Measurements from ENCODE around the gene GXYLT1. TPM values are rescaled to one million over a fixed set of nuclear protein-coding genes. Genes with fewer than 3 reads are reported as not detected.

Gene GXYLT1
- total and polyA plus RNA-seq, 3 donors from 2014 or later: 13.7 to 29.9 (median 28.5) TPM

DNA sequence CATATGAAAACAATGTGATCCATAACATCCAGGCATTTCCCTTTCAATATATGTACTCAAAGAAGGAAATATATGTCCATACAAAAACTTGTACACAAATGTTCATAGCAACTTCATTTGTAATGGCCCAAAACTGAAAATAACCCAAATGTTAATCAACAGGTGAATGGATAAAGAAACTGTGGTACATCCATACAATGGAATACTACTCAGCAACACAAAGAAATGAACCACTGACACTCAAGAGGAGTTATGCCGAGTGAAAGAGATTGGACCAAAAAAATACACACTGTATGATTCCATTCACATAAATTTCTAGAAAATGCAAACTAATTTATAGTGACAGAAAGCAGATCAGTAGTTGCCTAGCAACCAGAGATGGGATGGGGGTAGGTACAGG is 30.3 kb upstream of the GXYLT1 start:
- intact Hi-C loops (cut with DNase I; ENCODE audit: low total_unique reads): no loop called here
- WGBS, 2 donors: 87 to 94% methylated on average over 1 of the region's 1 CpG

DNA sequence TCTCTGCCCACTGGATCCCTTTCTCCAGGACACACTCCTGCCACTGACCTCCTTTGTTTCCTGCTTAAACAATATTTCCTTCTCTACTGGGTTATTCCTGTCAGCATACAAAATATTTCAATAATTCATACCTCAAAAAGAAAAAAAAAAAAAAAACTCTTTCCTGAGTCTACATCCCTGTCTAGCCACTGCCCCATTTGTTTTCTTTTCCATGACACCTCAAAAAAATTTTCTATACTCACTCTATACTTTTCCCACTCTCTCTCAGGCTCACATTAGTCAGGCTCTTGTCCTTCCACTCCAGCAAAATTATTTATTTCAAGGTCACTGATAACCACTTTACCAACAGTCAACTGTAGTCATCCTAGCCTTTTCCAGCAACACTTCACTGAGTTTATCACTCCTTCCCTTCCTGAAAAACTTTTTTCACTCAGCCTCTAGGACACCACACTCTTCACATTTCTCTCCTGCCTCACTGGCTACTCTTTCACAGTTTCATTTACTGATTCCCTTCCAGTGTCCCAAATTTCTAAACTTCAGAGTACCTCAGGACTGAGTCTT is 29.4 kb upstream of the GXYLT1 start:
- H3K9me3 ChIP-seq: no peaks in the 10 kb centered on the region
- H3K27ac ChIP-seq: no peak overlapping the region
- H3K27me3 ChIP-seq: no peaks in the 10 kb centered on the region
- H3K4me3 ChIP-seq: no peak overlapping the region
- H3K36me3 ChIP-seq (ENCODE audit: low read depth, missing control alignments): no peaks in the 10 kb centered on the region
- DNase-seq: no peak
- H3K4me1 ChIP-seq: no peaks in the 10 kb centered on the region
- intact Hi-C loops (cut with DNase I; ENCODE audit: low total_unique reads): no loop called here
- no peak for TF ChIP-seq POLR2A (IDR thresholded peaks at IDR 0.05)
- TF ChIP-seq, protein P1, sequence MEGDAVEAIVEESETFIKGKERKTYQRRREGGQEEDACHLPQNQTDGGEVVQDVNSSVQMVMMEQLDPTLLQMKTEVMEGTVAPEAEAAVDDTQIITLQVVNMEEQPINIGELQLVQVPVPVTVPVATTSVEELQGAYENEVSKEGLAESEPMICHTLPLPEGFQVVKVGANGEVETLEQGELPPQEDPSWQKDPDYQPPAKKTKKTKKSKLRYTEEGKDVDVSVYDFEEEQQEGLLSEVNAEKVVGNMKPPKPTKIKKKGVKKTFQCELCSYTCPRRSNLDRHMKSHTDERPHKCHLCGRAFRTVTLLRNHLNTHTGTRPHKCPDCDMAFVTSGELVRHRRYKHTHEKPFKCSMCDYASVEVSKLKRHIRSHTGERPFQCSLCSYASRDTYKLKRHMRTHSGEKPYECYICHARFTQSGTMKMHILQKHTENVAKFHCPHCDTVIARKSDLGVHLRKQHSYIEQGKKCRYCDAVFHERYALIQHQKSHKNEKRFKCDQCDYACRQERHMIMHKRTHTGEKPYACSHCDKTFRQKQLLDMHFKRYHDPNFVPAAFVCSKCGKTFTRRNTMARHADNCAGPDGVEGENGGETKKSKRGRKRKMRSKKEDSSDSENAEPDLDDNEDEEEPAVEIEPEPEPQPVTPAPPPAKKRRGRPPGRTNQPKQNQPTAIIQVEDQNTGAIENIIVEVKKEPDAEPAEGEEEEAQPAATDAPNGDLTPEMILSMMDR (IDR thresholded peaks at IDR 0.05): no peak

More for the DNA sequence above, 30.3 kb upstream of the GXYLT1 start:
- no peak overlapping the region for H3K4me3 ChIP-seq
- no peaks in the 10 kb centered on the region for H3K36me3 ChIP-seq (ENCODE audit: low read depth, missing control alignments)
- TF ChIP-seq, protein P1 (IDR thresholded peaks at IDR 0.05): no peak
- TF ChIP-seq POLR2A (IDR thresholded peaks at IDR 0.05): no peak
- H3K27ac ChIP-seq: no peak overlapping the region
- H3K4me1 ChIP-seq: no peaks in the 10 kb centered on the region
- H3K27me3 ChIP-seq: no peaks in the 10 kb centered on the region
- DNase-seq: no peak
- no peaks in the 10 kb centered on the region for H3K9me3 ChIP-seq

DNA sequence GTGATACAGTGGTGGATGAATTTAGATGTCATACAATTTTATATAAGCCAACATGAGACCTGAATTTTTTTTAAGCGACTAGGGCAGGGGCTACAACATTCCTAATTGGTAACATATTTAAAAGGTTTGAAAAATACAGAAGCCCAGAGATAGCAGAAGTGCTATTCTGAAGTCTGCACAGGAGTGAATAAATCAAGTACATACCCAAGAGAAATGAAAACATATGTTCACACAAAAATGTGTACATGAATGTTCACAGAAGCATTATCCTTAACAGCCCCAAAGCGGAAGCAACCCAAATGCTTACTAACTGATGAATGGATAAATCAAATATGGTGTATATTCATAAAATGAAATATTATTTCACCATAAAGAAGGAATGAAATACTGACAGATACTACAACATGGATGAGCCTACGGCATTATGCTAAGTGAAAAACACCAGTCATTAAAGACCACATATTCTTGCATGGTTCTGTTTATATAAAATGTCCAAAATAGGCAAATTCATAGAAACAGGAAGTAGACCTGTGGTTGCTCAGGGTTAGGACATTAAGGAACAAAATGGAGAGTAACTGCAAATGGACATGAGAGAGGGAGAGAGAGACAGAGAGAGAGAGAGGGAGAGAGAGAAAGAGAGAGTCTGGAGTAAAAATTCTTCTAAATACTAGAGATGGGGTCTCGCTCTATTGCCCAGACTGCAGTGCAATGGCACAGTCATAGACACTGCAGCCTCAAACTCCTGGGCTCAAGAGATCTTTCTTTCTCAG is 28.0 kb upstream of the GXYLT1 start:
- Histone ChIP-seq H3K27ac (no peak overlapping the region), H3K4me1 (no peaks in the 10 kb centered on the region), H3K36me3 (ENCODE audit: low read depth, missing control alignments) (no peaks in the 10 kb centered on the region), H3K9me3 (no peaks in the 10 kb centered on the region), H3K27me3 (no peaks in the 10 kb centered on the region), H3K4me3 (no peak overlapping the region)
- 91 to 97% methylated on average over 4 of the region's 4 CpGs for WGBS, 2 donors
- TF ChIP-seq, protein P1 (IDR thresholded peaks at IDR 0.05): no peak
- TF ChIP-seq POLR2A (IDR thresholded peaks at IDR 0.05): no peak
- intact Hi-C loops (cut with DNase I; ENCODE audit: low total_unique reads): no loop called here
- no peak for DNase-seq

GRCh38 chr12:42167711-42168110 is 23.0 kb upstream of the GXYLT1 start:
- TF ChIP-seq POLR2A (IDR thresholded peaks at IDR 0.05): no peak
- TF ChIP-seq, protein P1 (IDR thresholded peaks at IDR 0.05): no peak
- intact Hi-C loops (cut with DNase I; ENCODE audit: low total_unique reads): no loop called here
- WGBS, 2 donors: 95% methylated on average over 6 of the region's 6 CpGs

GRCh38 chr12:42166501-42166900 is 21.8 kb upstream of the GXYLT1 start:
- H3K27ac ChIP-seq: no peak overlapping the region
- DNase-seq: no peak
- TF ChIP-seq POLR2A (IDR thresholded peaks at IDR 0.05): no peak
- TF ChIP-seq, protein P1 (IDR thresholded peaks at IDR 0.05): no peak
- no peaks in the 10 kb centered on the region for H3K27me3 ChIP-seq
- H3K4me1 ChIP-seq: peaks cover 3% of the 10 kb centered on the region
- H3K4me3 ChIP-seq: no peak overlapping the region
- no peaks in the 10 kb centered on the region for H3K36me3 ChIP-seq (ENCODE audit: low read depth, missing control alignments)
- intact Hi-C loops (cut with DNase I; ENCODE audit: low total_unique reads): no loop called here
- H3K9me3 ChIP-seq: no peaks in the 10 kb centered on the region

More at GRCh38 chr12:42167711-42168110, 23.0 kb upstream of the GXYLT1 start:
- no peaks in the 10 kb centered on the region for H3K27me3 ChIP-seq
- H3K4me3 ChIP-seq: no peak overlapping the region
- H3K9me3 ChIP-seq: no peaks in the 10 kb centered on the region
- no peak overlapping the region for H3K27ac ChIP-seq
- no peaks in the 10 kb centered on the region for H3K36me3 ChIP-seq (ENCODE audit: low read depth, missing control alignments)
- peaks cover 3% of the 10 kb centered on the region for H3K4me1 ChIP-seq
- no peak for DNase-seq

All from testis (tissue), 3 donors.